Eye (tissue), 1 donor: ENCODE results near the gene CTNNA3.
A peak's percentile ranks its signal among the peaks of the same experiment; 100 is the strongest.

Experiments used
- DNase-seq: peaks from one replicate; pipeline ENCODE4 v3.0.0-alpha.2; 2015

Gene CTNNA3

DNA sequence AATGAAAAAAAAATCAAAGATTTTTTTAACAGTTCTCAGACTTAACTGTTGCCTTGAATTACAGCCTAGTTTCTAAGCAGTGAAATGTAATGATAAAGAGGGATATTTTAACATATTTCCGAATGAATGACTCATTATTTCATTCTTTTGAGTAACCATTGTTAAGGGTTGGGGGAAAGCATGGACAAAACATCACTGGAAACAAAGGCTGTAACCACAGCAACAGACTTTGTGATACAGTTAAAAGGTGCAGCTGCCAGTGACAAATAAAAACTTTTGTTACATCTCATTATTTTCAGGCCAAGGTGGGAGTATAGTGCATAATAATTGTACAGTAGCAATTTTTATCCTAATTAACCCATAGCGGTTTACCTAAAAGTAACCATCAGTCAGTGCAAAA, 597.5 kb downstream of the CTNNA3 start:
- DNase-seq, result peak; percentile 84

DNA sequence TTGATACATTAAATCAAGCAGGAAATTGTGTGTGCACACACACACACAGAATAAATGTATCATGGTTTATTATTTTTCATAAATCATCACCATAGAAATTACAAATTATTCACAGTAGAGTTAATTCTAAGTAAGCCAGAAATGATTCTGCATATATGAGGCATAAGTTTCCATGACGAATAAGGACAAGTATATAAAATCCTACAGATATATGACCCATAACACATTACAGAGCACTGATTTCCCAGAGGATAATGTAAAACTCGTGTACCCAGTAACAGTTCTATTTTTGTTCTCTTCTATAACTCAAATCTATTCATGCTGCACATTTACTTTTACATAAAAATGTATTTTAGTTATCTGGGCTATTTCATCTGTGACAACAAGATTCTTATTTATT, 600.5 kb downstream of the CTNNA3 start:
- DNase-seq, result peak; percentile 37

GRCh38 chr10:67088036-67088435, 608.0 kb downstream of the CTNNA3 start:
- no peak for DNase-seq

DNA sequence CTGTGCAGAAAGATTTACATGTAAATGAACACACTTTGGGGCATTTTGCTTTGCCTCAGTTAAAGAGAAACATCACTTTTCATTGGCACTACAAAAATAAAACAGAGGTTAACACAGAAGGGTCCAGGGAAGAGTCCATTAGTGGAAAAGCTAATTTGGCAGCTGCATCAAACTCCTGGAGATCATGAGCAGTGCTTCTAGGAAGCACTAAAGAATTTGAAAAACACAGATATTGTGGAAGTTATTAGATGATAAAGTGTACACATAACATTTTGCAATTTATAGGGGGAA, 608.9 kb downstream of the CTNNA3 start:
- DNase-seq, result no peak

DNA sequence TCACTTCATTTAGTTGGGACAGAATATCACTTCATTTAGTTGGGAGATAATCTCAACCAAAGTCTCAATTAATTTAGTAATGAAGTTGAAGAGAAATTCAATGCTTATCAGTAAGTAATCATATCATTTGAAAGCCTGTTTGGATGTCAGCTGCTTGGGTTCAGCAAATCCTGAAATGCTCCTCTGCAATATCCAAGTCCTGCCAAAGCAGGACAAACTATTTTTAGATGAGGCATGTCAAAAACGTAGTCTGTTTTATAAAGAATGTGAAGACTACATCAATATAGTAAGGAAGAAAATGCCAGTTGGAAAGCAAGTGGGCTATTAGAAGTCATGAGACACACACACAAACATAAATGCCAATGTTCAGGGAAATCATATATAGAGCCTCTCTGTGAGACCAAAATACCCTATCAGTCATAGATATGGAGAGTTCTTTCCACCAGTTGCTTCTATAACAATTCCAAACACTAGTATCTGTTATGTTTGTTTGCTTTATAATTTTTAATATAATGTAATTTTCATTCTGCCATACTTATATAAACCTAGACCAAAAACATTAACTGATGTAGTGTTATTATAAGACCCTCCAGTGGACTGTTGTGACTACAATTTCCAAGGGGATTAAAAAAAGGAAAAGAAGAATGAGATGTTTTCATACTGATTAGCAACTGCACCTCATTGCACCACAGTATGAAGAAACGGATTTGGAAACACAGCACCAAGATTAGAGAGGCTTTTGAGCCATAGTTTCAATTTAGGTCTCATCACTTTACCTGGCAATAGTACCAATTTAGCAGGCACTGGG, 609.5 kb downstream of the CTNNA3 start:
- no peak for DNase-seq

- peak; percentile 32 for DNase-seq
Measured at GRCh38 chr10:67079126-67079525, 616.9 kb downstream of the CTNNA3 start.

DNA sequence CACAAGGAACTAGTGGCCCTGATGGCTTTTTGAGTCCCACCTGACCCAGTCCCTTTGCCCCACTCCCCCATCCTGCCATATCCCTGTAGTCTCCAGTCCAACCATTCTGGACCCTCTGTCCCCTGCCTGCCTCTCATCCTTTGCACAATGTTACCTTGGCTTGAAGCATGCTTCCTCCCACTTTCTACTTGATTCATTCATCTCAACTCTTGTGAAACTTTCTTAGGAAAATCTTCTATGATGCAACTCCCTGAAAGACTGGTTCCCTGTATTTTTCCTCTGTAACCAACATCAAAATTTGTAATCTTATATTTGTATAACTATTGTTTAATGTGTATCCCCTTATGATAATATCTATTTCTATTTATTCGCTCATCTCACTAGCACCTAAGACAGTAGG, 618.6 kb downstream of the CTNNA3 start:
- DNase-seq, result no peak

- DNase-seq, result no peak
Measured at GRCh38 chr10:67076144-67076543, 619.9 kb downstream of the CTNNA3 start.

GRCh38 chr10:67075491-67075971, 620.5 kb downstream of the CTNNA3 start:
- DNase-seq, result no peak

GRCh38 chr10:67072654-67073053, 623.3 kb downstream of the CTNNA3 start:
- no peak for DNase-seq

DNA sequence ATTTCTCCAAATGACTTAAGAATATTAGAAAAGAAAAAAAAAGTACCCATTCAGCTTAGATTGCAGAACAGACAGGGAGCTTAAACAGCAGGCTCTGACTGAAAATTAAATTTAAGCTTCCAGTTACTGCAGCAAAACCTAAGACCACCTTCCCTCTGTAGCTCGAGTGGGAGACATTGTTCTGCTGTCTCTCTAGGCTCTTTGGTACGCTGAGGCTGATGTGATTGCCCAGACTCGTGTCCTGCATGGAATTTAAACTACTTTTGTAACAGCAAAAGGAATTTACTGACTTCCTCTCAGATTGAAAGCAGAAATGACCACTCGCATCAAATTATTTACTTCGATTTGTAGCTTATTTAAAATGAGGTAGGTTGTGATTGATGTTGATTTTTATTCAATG, 645.6 kb downstream of the CTNNA3 start:
- DNase-seq, result no peak

GRCh38 chr10:67049988-67050387, 646.0 kb downstream of the CTNNA3 start:
- DNase-seq, result no peak

GRCh38 chr10:67046507-67046906, 649.5 kb downstream of the CTNNA3 start:
- DNase-seq, result no peak

DNA sequence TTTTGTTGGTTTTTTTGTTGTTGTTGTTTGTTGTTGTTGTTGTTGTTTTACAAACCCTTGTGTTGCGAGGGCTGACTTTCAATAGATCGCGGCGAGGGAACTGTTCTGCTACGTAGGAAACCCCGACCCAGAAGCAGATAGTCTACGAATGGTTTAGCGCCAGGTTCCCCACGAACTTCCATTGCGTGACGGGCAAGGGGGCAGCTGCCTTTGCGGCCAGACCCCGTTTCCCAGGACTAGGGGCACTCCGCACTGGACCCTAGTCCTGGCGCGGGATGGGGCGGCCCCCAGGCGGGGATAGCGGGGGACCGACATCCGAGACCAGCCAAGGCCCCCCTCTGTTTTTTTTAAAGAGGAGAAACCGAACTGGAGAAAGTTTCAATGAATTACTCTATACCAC, 650.6 kb downstream of the CTNNA3 start:
- DNase-seq, result no peak

DNA sequence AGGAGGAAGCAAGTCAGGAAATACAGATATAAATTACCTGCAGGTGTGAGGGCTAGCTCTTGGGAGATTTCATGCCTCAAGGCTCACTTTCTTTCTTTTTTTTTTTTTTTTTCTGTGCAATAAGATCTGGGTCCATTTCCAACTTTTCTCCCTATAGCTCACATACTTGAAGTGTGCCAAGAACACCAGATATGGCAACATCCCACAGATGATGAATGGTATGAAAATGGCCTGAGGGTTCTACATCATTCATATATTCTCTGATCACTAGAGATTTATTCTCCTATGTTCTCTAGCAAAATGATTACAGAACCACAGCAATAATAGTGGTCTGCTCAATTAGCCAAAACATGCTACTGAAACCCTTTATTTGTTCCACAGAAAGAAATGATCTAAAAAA, 653.0 kb downstream of the CTNNA3 start:
- peak; percentile 2 for DNase-seq

DNA sequence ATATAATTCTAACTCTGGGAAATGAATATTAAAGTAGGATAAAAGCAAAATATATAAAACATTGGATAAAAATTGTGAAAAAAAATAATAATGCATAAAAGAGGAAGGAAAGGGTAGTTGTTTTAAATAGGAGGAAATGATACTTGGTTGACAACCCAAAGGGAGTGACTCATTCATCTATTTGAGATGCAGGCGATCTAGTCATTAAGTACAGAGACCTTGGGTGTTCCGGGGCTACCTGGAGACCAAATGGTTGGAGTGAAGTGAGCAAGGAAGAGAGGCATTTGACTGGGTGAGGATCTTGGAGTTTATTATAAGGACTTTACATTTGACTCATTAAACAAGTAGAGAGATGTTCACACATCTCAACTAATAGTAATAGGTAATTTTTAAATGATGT, 659.2 kb downstream of the CTNNA3 start:
- DNase-seq, result no peak

- no peak for DNase-seq
Measured at GRCh38 chr10:67033878-67034277, 662.1 kb downstream of the CTNNA3 start.

DNA sequence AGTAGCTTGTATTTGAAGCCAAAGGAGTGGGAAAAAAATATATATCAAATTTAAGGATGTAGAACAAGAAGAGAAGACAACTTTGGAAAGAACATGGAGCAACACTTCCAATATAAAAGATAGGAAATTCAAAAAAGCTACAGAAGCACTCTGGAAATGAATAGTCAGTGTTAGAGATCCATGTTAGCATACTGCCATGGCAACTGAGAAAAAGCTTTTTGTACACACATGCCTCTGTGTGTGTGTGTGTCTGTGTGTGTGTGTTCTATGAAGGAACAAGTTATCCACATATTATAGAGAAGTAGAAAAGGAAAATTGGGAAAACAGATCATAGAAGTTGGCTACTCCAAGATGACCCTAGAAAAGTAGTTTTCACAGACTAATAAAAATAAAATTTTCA, 673.9 kb downstream of the CTNNA3 start:
- no peak for DNase-seq

- DNase-seq, result no peak
Measured at GRCh38 chr10:67017218-67017617, 678.8 kb downstream of the CTNNA3 start.

GRCh38 chr10:67015225-67015624, 680.8 kb downstream of the CTNNA3 start:
- no peak for DNase-seq

DNA sequence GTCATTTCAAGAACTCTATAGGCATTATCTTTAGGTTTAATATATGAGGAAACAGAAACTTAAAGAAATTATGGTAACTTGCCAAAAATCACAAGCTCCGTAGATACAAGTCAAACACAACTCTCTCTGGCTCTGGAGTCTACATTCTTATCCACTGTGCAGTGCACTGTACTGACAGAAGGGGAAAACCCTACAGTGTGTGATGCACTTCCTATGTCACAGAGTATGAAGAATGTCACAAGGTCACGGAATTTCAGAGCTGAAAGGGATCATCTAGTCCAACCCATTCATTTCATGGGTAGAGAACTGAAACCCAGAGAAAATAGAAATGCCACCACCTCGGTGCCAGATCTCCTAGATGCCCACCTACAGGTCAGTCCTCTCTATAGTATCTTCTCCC, 684.0 kb downstream of the CTNNA3 start:
- no peak for DNase-seq

DNA sequence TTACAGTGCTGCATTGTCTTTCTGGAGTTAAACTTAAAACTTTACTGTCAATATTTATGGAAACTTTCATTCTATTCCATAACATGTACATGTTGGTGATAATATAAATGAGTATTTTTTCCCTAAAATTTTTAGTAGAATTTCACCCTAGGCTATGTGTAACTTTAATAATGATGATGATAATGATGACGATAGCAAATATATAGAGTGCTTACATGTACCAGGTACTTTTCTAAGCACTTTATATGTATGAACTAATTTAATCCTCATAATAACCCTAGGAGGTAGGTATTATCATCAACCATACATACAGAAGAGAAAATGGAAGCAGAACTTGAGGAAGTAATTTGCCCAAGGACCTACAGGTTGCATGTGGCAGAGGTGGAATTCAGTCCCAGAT, 684.5 kb downstream of the CTNNA3 start:
- no peak for DNase-seq

- DNase-seq, result no peak
Measured at GRCh38 chr10:67005981-67006380, 690.0 kb downstream of the CTNNA3 start.

DNA sequence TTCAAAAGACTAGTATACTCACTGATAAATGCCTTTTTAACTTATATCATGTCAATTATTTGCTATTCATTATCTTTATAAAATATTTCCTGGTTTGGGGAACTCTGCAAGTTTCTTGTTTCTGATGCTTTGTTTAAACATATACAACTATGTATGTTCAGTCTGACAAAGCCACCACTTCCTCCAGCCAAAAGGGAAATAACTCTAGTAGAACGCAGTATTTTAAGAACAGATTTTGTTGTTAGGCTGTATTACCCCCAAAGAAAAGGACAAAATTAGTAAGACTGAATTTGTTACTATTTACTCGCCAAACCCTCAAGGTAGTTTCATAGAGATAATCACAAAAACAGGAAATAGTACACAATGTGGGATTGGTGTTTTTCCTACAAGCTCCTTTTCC, 691.3 kb downstream of the CTNNA3 start:
- no peak for DNase-seq
